GM18858 (cell line): Measurements from ENCODE around the gene UGT2B7.
"Not testable (repeated sequence)": the region's sequence is repeated elsewhere in the genome, so short reads cannot be mapped to it uniquely, and the experiment has no call there.

ENCODE experiments used
- ATAC-seq: cut with Tn5 transposase; IDR thresholded peaks from one replicate; pipeline ENCODE4 v1.9.1; 2021; ENCODE audit not compliant: unreplicated experiment

Gene UGT2B7

GRCh38 chr4:69078852-69079251 lies 17.4 kb upstream of the UGT2B7 start:
- ATAC-seq: no peak

- ATAC-seq: no peak
Measured at GRCh38 chr4:69088473-69088872, 7.8 kb upstream of the UGT2B7 start.

- ATAC-seq: no peak
Measured at GRCh38 chr4:69089388-69089787, 6.9 kb upstream of the UGT2B7 start.

GRCh38 chr4:69092190-69092589 lies 4.1 kb upstream of the UGT2B7 start:
- no peak for ATAC-seq

GRCh38 chr4:69092980-69093568 lies 3.2 kb upstream of the UGT2B7 start:
- ATAC-seq: no peak

GRCh38 chr4:69093681-69094080 lies 2.6 kb upstream of the UGT2B7 start:
- ATAC-seq: no peak

GRCh38 chr4:69095301-69095731 lies 958 bp upstream of the UGT2B7 start:
- no peak for ATAC-seq

GRCh38 chr4:69096810-69097209 lies 536 bp downstream of the UGT2B7 start:
- ATAC-seq: no peak

- no peak for ATAC-seq
Measured at GRCh38 chr4:69098470-69098869, 2.2 kb downstream of the UGT2B7 start.

GRCh38 chr4:69099910-69100309 lies 3.6 kb downstream of the UGT2B7 start:
- ATAC-seq: no peak

- ATAC-seq: not testable (repeated sequence)
Measured at GRCh38 chr4:69102668-69103067, 6.4 kb downstream of the UGT2B7 start.

- ATAC-seq: no peak
Measured at GRCh38 chr4:69104719-69105275, 8.5 kb downstream of the UGT2B7 start.

GRCh38 chr4:69115151-69115850 lies 19.0 kb downstream of the UGT2B7 start:
- ATAC-seq: not testable (repeated sequence)

GRCh38 chr4:69115851-69116213 lies 19.6 kb downstream of the UGT2B7 start:
- ATAC-seq: no peak

- ATAC-seq: no peak
Measured at GRCh38 chr4:69116645-69117321, 20.5 kb downstream of the UGT2B7 start.

GRCh38 chr4:69120870-69121269 lies 24.6 kb downstream of the UGT2B7 start:
- no peak for ATAC-seq

- no peak for ATAC-seq
Measured at GRCh38 chr4:69122476-69122875, 26.2 kb downstream of the UGT2B7 start.

- no peak for ATAC-seq
Measured at GRCh38 chr4:69124941-69125340, 28.7 kb downstream of the UGT2B7 start.

- no peak for ATAC-seq
Measured at GRCh38 chr4:69126024-69126423, 29.8 kb downstream of the UGT2B7 start.

- ATAC-seq: no peak
Measured at GRCh38 chr4:69133993-69134392, 37.7 kb downstream of the UGT2B7 start.

- ATAC-seq: no peak
Measured at GRCh38 chr4:69134471-69134870, 38.2 kb downstream of the UGT2B7 start.

GRCh38 chr4:69141320-69141719 lies 45.0 kb downstream of the UGT2B7 start:
- no peak for ATAC-seq
